Measurements from ENCODE around the gene GRK5. TPM values are rescaled to one million over a fixed set of nuclear protein-coding genes. Genes with fewer than 3 reads are reported as not detected.
A peak's percentile ranks its signal among the peaks of the same experiment; 100 is the strongest.

GRK5 gene
- total and polyA plus RNA-seq, 9 of the 15 experiments (the other 6 are each of a cell fraction or from before 2014, with no cell fraction given), result 0.46 to 0.83 (median 0.67) TPM; not detected in 2

DNA sequence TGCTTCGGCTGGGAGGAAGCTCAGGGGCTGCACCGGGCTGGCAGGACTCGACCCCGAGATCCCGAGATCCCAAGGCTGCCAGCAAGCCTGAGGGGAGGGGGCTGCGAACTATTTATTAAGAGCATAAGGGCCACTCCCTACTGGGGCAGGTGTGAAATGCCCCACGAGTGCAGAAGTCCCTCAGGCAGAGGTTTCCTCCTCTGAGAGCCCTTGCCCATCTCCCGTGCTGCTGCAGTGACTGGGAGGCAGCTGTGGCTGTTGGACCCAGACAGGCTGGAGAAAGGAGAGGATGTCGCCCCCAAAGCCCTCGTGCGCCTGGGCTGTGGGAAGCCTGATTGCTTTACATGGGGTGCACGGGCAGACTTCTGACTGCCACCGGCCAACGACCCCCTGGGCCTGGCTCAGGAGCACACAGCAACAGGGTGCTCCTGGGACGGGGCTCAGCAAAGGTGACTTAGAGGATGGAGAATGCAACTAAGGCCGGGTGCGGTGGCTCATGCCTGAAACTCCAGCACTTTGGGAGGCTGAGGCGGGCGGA is 295.3 kb downstream of the GRK5 start:
- H2AFZ ChIP-seq (ENCODE audit: low read depth, low read length), result no peak overlapping the region
- no peaks in the 10 kb centered on the region for H3K27me3 ChIP-seq (ENCODE audit: control insufficient read depth in 2 of 2, insufficient read depth in 2 of 2, low read length in 2 of 2)
- TF ChIP-seq ZNF24 (IDR thresholded peaks at IDR 0.05) (no peak), SIN3B (IDR thresholded peaks at IDR 0.05; ENCODE audit: low read depth) (no peak), HDAC6 (IDR thresholded peaks at IDR 0.05; ENCODE audit: low read depth, low read length) (no peak), NR1H2 (CRISPR knock-in tag; IDR thresholded peaks at IDR 0.05) (no peak), PTBP1 (IDR thresholded peaks at IDR 0.05; ENCODE audit: low read depth, low read length) (no peak), SRSF9 (IDR thresholded peaks at IDR 0.05; ENCODE audit: borderline replicate concordance, low read depth, low read length) (no peak), TAF1 (IDR thresholded peaks at IDR 0.05; ENCODE audit: control insufficient read depth, extremely low read depth, insufficient read depth, low read length, severe bottlenecking) (no peak), RBM39 (optimal IDR thresholded peaks at IDR 0.05; ENCODE audit: low read depth, low read length) (no peak), ZBED1 (IDR thresholded peaks at IDR 0.05) (no peak), NFATC3 (IDR thresholded peaks at IDR 0.05) (no peak), MCM2 (IDR thresholded peaks at IDR 0.05; ENCODE audit: low read depth) (no peak)
- TF ChIP-seq, protein P1, sequence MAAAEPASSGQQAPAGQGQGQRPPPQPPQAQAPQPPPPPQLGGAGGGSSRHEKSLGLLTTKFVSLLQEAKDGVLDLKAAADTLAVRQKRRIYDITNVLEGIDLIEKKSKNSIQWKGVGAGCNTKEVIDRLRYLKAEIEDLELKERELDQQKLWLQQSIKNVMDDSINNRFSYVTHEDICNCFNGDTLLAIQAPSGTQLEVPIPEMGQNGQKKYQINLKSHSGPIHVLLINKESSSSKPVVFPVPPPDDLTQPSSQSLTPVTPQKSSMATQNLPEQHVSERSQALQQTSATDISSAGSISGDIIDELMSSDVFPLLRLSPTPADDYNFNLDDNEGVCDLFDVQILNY (CRISPR knock-in tag; IDR thresholded peaks at IDR 0.05), result no peak
- TF ChIP-seq, protein P2, sequence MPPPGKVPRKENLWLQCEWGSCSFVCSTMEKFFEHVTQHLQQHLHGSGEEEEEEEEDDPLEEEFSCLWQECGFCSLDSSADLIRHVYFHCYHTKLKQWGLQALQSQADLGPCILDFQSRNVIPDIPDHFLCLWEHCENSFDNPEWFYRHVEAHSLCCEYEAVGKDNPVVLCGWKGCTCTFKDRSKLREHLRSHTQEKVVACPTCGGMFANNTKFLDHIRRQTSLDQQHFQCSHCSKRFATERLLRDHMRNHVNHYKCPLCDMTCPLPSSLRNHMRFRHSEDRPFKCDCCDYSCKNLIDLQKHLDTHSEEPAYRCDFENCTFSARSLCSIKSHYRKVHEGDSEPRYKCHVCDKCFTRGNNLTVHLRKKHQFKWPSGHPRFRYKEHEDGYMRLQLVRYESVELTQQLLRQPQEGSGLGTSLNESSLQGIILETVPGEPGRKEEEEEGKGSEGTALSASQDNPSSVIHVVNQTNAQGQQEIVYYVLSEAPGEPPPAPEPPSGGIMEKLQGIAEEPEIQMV (tag; conservative IDR thresholded peaks at IDR 0.05; ENCODE audit: low read depth), result no peak
- FAIRE-seq (no peak), ATAC-seq (no peak), DNase-seq (ENCODE audit: extremely low read depth in 1 of 4, low spot score in 3 of 4) (no peak)
- intact Hi-C loops (cut with micrococcal nuclease) (no loop called here), in situ Hi-C loops (cut with MboI) (no loop called here)
- no peaks in the 10 kb centered on the region; a peak in 1 of 5 replicates for H3K4me1 ChIP-seq (replicated peaks in 1 of 2; ENCODE audit: control insufficient read depth in 2 of 2, insufficient read depth in 2 of 2, low read length in 2 of 2)
- H4K20me1 ChIP-seq (replicated peaks; ENCODE audit: control insufficient read depth, insufficient read depth, low read length), result no peaks in the 10 kb centered on the region
- POLR2A ChIA-PET, result no interaction called here
- no TSS peak for BruUV-seq (replicated peaks)
- no peaks in the 10 kb centered on the region for H3K9me1 ChIP-seq (ENCODE audit: control insufficient read depth, insufficient read depth, low read length)
- no peaks in the 10 kb centered on the region for H3K9me3 ChIP-seq (replicated peaks; ENCODE audit: control insufficient read depth, insufficient read depth, low read depth, low read length)
- H3K27ac ChIP-seq (ENCODE audit: extremely low read depth, low read depth, low read length), result no peak overlapping the region
- H3K4me3 ChIP-seq, result no peak overlapping the region
- CTCF ChIA-PET (ENCODE audit: low intra/inter-chr PET ratio), result no interaction called here
- no peak overlapping the region for H3K4me2 ChIP-seq (ENCODE audit: insufficient read depth, low read length)
- H3K9ac ChIP-seq (ENCODE audit: insufficient read depth in 1 of 2, low read depth in 2 of 2, low read length in 2 of 2), result peak overlapping the region in 1 of 2 experiments; percentile 26; a peak in 1 of 4 replicates
- 89% methylated on average over 16 of the region's 19 CpGs for WGBS (ENCODE audit: insufficient coverage, low coverage, missing lambda C conversion rate)
- peaks cover 42% of the 10 kb centered on the region; the same call in 2 of the 3 replicates for H3K36me3 ChIP-seq (ENCODE audit: control insufficient read depth, insufficient read depth, low read length)
- no peaks in the 10 kb centered on the region for H3K79me2 ChIP-seq (ENCODE audit: control insufficient read depth, insufficient read depth, low read length)

All from K562 (cell line).